ENCODE data around the gene ENO3.

ENO3 gene

GRCh38 chr17:4998027-4998731, 47.3 kb downstream of the ENO3 start:
- ChIA-PET POLR2A (interaction anchor here (0.6 to 3.0 kb wide), 8 partner anchors 9 to 89 kb away, joined by 3 to 34 read pairs (median 6); partner anchors contain the start of genes CAMTA2, PFN1, RNF167 and SLC25A11), CTCF (interaction anchor here (0.8 kb wide), 1 partner anchor 89 kb away, joined by 3 read pairs; no protein-coding TSS in a partner anchor)
- TF ChIP-seq NFRKB (IDR thresholded peaks at IDR 0.05) (no peak), HDGF (IDR thresholded peaks at IDR 0.05; ENCODE audit: borderline replicate concordance) (no peak), SUZ12 (IDR thresholded peaks at IDR 0.05) (no peak), FOXM1 (IDR thresholded peaks at IDR 0.05; ENCODE audit: borderline replicate concordance) (no peak), FOXK2 (IDR thresholded peaks at IDR 0.05) (no peak), SP1 (IDR thresholded peaks at IDR 0.05) (no peak), LEF1 (IDR thresholded peaks at IDR 0.05; ENCODE audit: borderline replicate concordance) (no peak), ARNT (IDR thresholded peaks at IDR 0.05) (no peak), ZNF384 (IDR thresholded peaks at IDR 0.05) (no peak), TARDBP (IDR thresholded peaks at IDR 0.05) (no peak), FOXA1 (IDR thresholded peaks at IDR 0.05) (no peak), L3MBTL2 (conservative IDR thresholded peaks at IDR 0.05) (no peak)
- peak; percentile 13 for DNase-seq (ENCODE audit: extremely low spot score)

- CTCF ChIA-PET = interaction anchor here (0.8 kb wide), 1 partner anchor 90 kb away, joined by 3 read pairs; no protein-coding TSS in a partner anchor
- no peak for TF ChIP-seq ZNF384 (IDR thresholded peaks at IDR 0.05)
- POLR2A ChIA-PET = interaction anchor here (2.2 to 3.0 kb wide), 2 partner anchors 11 to 51 kb away, joined by 7 to 34 read pairs; partner anchors contain the start of genes CAMTA2 and PFN1
- DNase-seq (ENCODE audit: extremely low spot score) = no peak
Observed at GRCh38 chr17:4998732-4999429, 48.0 kb downstream of the ENO3 start.

DNA sequence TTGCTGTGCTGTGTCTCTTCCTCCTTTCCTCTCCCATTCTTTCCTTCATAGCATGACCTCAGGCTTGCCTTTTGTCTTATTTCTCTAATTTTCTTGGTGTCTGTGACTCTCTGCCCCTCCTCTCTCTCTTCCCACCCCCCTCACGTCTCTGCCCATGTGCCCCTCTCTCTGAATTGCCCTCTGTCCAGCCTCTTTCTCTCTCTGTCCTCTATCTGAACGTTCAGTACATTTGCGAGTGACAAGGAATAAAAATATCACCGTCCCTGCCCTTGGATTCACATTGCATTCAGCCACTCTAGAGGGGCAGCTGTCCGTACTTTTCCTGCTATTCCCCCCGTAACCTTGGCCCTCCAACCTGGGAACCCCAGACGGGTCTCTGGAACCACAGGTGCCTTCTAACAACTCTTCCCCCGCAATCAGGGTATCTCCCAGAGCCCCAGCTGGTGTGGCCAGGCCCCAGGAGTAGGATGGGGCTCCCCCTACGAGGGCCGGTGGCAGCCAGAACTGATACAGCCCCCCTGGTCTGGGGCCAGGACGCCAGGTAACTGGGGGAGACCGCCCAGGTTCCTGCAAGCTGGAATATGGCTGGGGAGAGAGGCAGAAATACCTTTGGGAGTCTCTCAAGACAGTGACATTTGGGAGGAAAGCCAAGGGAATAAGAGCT, 48.6 kb downstream of the ENO3 start:
- ChIA-PET POLR2A (interaction anchor here (0.9 to 1.2 kb wide), 2 partner anchors 11 to 13 kb away, joined by 3 to 5 read pairs; partner anchors contain the start of gene CAMTA2), CTCF (no interaction called here)
- TF ChIP-seq FOXA1 (IDR thresholded peaks at IDR 0.05) (no peak), FOXM1 (IDR thresholded peaks at IDR 0.05; ENCODE audit: borderline replicate concordance) (no peak), CTBP1 (IDR thresholded peaks at IDR 0.05; ENCODE audit: borderline replicate concordance) (no peak), ZNF384 (IDR thresholded peaks at IDR 0.05) (no peak)
- no peak for DNase-seq (ENCODE audit: extremely low spot score)

- POLR2A ChIA-PET = interaction anchor here (0.9 to 1.2 kb wide), 2 partner anchors 11 to 13 kb away, joined by 3 to 5 read pairs; partner anchors contain the start of gene CAMTA2
- no peak for TF ChIP-seq BHLHE40 (IDR thresholded peaks at IDR 0.05; ENCODE audit: borderline replicate concordance)
- TF ChIP-seq FOXK2 (IDR thresholded peaks at IDR 0.05) = no peak
- TF ChIP-seq CTBP1 (IDR thresholded peaks at IDR 0.05; ENCODE audit: borderline replicate concordance) = no peak
- TF ChIP-seq HDGF (IDR thresholded peaks at IDR 0.05; ENCODE audit: borderline replicate concordance) = no peak
- TF ChIP-seq L3MBTL2 (conservative IDR thresholded peaks at IDR 0.05) = no peak
- no peak for TF ChIP-seq NFRKB (IDR thresholded peaks at IDR 0.05)
- no peak for TF ChIP-seq PKNOX1 (IDR thresholded peaks at IDR 0.05)
- TF ChIP-seq SUZ12 (IDR thresholded peaks at IDR 0.05) = no peak
- no peak for TF ChIP-seq ARNT (IDR thresholded peaks at IDR 0.05)
- no peak for TF ChIP-seq LEF1 (IDR thresholded peaks at IDR 0.05; ENCODE audit: borderline replicate concordance)
- TF ChIP-seq ZNF384 (IDR thresholded peaks at IDR 0.05) = no peak
- TF ChIP-seq FOXM1 (IDR thresholded peaks at IDR 0.05; ENCODE audit: borderline replicate concordance) = no peak
- no peak for TF ChIP-seq FOXA1 (IDR thresholded peaks at IDR 0.05)
- no peak for TF ChIP-seq ELF4 (IDR thresholded peaks at IDR 0.05)
- DNase-seq (ENCODE audit: extremely low spot score) = no peak
- CTCF ChIA-PET = no interaction called here
Observed at GRCh38 chr17:5000237-5000639, 49.3 kb downstream of the ENO3 start.

DNA sequence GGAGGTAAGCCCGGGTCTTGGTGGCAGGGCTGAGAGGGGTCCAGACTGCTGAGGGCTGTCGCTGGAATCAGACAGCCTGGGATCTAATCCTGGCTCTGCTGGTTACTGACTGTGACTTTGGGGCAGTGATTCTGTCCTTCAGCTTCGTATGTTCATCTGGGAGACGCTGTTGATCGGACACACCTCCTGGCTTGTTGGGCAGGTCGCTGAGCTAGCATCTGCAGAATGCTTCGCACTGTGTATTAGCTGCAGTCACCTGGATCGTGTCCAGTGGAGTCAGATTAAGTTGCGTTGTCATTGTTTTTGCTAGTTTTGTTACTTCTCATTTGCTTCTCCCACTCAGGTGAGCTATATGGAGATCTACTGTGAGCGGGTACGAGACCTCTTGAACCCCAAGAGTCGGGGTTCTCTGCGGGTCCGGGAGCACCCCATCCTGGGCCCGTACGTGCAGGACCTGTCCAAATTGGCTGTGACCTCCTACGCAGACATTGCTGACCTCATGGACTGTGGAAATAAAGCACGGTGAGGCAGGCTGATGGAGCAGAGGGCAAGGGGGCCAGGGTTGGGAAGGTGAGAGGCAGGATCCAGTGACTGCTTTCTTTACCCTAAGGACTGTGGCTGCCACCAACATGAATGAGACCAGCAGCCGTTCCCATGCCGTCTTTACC, 51.3 kb downstream of the ENO3 start:
- ChIA-PET POLR2A (interaction anchor here (1.3 kb wide), 1 partner anchor 35 kb away, joined by 3 read pairs; the partner anchor contains the start of gene SPAG7), CTCF (no interaction called here)
- TF ChIP-seq LEF1 (IDR thresholded peaks at IDR 0.05; ENCODE audit: borderline replicate concordance) = no peak
- no peak for TF ChIP-seq L3MBTL2 (conservative IDR thresholded peaks at IDR 0.05)
- TF ChIP-seq SUZ12 (IDR thresholded peaks at IDR 0.05) = no peak
- no peak for TF ChIP-seq BHLHE40 (IDR thresholded peaks at IDR 0.05; ENCODE audit: borderline replicate concordance)
- TF ChIP-seq ZNF384 (IDR thresholded peaks at IDR 0.05) = no peak
- no peak for TF ChIP-seq TARDBP (IDR thresholded peaks at IDR 0.05)
- TF ChIP-seq CTBP1 (IDR thresholded peaks at IDR 0.05; ENCODE audit: borderline replicate concordance) = no peak
- no peak for TF ChIP-seq PKNOX1 (IDR thresholded peaks at IDR 0.05)
- no peak for TF ChIP-seq SP1 (IDR thresholded peaks at IDR 0.05)
- TF ChIP-seq ARNT (IDR thresholded peaks at IDR 0.05) = no peak
- TF ChIP-seq FOXM1 (IDR thresholded peaks at IDR 0.05; ENCODE audit: borderline replicate concordance) = no peak
- no peak for TF ChIP-seq FOXA1 (IDR thresholded peaks at IDR 0.05)
- no peak for TF ChIP-seq HDGF (IDR thresholded peaks at IDR 0.05; ENCODE audit: borderline replicate concordance)
- no peak for TF ChIP-seq NFRKB (IDR thresholded peaks at IDR 0.05)
- no peak for DNase-seq (ENCODE audit: extremely low spot score)

All from HEK293T (cell line).